22Rv1 (cell line): Measurements from ENCODE around the gene GDF9.
"Not testable (repeated sequence)": the region's sequence is repeated elsewhere in the genome, so short reads cannot be mapped to it uniquely, and the experiment has no call there.

Experiments
- H3K27ac ChIP-seq: fragments of 450-650 bp; 2 replicates; pipeline ENCODE4 v1.5.1; 2017
- ZFX ChIP-seq: fragments of 450-650 bp; IDR thresholded peaks from 2 replicates; pipeline ENCODE4 v1.6.1; 2017; ENCODE audit warnings: antibody characterized with exemption, borderline replicate concordance
- TF ChIP-seq, protein P1 (sequence below): fragments of 450-650 bp; IDR thresholded peaks from 2 replicates; pipeline ENCODE4 v1.5.1; 2017; ENCODE audit warnings: mild to moderate bottlenecking

GDF9 gene

GRCh38 chr5:132860742-132861141 is 5.5 kb downstream of the GDF9 start:
- no peak for TF ChIP-seq ZFX
- TF ChIP-seq, protein P1, sequence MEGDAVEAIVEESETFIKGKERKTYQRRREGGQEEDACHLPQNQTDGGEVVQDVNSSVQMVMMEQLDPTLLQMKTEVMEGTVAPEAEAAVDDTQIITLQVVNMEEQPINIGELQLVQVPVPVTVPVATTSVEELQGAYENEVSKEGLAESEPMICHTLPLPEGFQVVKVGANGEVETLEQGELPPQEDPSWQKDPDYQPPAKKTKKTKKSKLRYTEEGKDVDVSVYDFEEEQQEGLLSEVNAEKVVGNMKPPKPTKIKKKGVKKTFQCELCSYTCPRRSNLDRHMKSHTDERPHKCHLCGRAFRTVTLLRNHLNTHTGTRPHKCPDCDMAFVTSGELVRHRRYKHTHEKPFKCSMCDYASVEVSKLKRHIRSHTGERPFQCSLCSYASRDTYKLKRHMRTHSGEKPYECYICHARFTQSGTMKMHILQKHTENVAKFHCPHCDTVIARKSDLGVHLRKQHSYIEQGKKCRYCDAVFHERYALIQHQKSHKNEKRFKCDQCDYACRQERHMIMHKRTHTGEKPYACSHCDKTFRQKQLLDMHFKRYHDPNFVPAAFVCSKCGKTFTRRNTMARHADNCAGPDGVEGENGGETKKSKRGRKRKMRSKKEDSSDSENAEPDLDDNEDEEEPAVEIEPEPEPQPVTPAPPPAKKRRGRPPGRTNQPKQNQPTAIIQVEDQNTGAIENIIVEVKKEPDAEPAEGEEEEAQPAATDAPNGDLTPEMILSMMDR: no peak
- H3K27ac ChIP-seq: no peak overlapping the region

DNA sequence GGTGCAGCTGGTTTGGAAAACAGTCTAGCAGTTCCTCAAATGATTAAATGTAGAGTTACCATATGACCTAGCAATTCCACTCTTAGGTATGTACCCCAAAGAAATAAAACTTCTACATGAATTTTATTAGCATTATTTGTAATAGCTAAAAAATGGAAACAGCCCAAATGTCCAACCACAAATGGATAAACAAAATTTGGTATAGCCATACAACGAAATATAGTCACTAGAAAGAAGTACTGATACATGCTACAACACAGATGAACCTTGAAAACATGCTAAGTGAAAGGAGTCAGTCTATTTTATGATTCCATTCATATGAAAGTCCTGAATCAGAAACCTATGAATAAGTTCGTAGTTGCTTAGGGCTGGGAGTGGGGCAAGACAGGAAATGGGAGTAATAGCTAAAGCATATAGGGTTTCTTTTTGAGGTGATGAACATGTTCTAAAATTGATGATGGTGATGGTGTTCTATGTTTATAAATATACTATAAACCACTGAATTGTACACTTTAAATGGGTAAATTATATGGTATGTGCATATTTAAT is 6.3 kb downstream of the GDF9 start:
- H3K27ac ChIP-seq: no peak overlapping the region
- TF ChIP-seq, protein P1: no peak
- TF ChIP-seq ZFX: no peak

- no peak for TF ChIP-seq ZFX
- no peak overlapping the region for H3K27ac ChIP-seq
These were observed 10.3 kb downstream of the GDF9 start for GRCh38 chr5:132856011-132856410.

DNA sequence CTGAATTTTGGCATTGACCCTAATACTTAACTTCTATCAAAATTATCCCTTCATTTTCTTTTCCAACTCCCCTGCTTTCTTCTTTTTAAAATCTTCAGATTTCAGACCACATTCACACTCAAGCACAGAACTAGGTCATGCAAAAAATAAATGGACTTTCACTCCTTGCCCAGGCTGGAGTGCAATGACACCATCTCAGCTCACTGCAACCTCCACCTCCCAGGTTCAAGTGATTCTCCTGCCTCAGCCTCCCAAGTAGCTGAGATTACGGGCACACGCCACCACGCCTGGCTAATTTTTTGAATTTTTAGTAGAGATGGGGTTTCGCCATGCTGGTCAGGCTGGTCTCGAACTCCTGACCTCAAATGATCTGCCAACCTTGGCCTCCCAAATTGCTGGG is 11.3 kb downstream of the GDF9 start:
- H3K27ac ChIP-seq: not testable (repeated sequence)

DNA sequence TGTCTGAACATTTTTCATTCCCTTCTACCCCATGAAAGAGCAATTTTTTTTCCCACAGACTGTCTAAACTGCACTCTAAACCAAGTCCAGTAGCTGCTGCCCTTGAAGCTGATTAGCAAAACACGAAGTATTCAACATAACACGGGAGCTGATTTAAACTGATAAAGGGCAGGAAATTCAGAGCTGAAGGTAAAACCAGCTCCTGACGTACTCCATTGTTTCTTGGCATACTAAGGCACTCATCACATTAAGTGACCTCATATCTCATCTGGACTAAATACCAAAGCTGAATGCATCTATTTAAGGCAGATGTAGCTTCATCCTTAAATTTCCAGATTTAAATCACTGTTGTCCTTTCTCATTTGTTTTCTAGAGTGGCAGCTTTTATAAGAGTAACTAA is 12.0 kb downstream of the GDF9 start:
- TF ChIP-seq, protein P1: no peak
- no peak for TF ChIP-seq ZFX
- no peak overlapping the region for H3K27ac ChIP-seq

GRCh38 chr5:132853790-132854189 is 12.5 kb downstream of the GDF9 start:
- peak overlapping the region; percentile 33 for H3K27ac ChIP-seq
- TF ChIP-seq, protein P1: no peak
- TF ChIP-seq ZFX: no peak

DNA sequence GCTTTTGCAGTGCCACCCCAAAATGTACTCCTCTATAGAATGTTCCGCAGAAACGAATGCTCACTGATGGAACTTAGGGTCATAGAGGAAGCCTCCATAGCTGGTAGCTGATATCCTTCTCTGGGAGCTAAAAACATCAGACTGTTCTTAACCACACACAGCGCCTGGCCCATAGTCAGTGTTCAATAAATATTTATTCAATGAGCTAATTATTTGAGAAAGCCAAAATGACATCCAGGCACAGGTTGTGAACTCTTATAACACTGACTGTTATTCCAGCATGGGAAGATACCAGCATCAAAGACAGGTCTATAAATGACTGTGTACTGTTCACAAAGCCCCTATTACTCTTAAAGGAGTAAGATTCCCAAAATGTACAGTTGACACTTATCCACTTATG is 12.9 kb downstream of the GDF9 start:
- H3K27ac ChIP-seq: peak overlapping the region; percentile 33
- TF ChIP-seq ZFX: no peak
- TF ChIP-seq, protein P1: no peak

DNA sequence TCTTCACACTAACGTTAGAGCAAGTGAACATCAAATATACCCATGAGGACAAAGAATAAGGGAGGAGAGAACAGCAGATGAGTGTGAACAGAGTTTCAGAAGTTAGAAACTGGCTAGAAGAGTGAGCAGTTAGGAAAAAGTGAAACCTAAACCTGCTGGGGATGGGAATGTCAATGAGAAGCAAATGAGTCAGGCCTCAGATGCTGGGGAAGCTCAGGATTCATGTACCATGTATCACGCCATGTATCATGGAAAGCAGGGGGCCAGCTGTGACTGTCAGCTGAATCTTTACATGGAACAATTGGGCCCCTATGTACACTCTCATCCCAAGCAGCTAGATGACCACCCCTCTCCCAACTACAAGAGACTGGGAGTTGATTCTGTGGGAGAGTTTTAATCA is 16.2 kb downstream of the GDF9 start:
- no peak overlapping the region for H3K27ac ChIP-seq
- TF ChIP-seq, protein P1: no peak
- TF ChIP-seq ZFX: no peak
